TTC549 (cell line): ENCODE results near the gene P2RX2.

ENCODE experiments used
- FAIRE-seq: peaks from 2 replicates; lab custom pipeline; 2012; peaks lifted over from hg19 to GRCh38; lab: Jason Lieb, UNC

Gene P2RX2

GRCh38 chr12:132603240-132604150, 15.1 kb upstream of the P2RX2 start:
- no peak for FAIRE-seq

DNA sequence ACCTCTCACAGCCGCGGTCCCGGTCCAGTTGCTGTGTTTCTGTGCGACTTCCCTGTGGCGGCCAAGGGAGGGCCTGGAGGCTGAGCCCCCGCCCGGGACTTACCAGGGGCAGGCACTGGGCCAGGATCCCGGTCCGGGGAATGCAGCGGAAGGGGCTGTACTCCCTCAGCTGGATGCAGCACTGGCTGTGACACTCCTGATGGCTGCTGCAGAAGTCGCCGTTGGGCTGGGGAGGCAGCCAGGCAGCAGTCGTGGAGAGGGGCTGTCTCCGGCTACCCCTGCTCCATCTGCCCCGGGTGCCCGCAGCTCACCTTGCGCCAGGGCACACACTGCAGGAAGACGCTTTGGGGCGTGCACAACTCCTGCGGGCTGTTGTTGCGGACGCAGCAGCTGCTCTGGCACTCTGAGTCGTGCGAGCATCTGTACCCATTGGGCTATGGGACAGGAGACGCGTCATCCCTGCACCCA, 14.4 kb upstream of the P2RX2 start:
- FAIRE-seq, result no peak

GRCh38 chr12:132604668-132605441, 13.7 kb upstream of the P2RX2 start:
- FAIRE-seq, result no peak

- no peak for FAIRE-seq
Observed at GRCh38 chr12:132605892-132606291, 12.7 kb upstream of the P2RX2 start.

- FAIRE-seq, result no peak
Observed at GRCh38 chr12:132606466-132606865, 12.1 kb upstream of the P2RX2 start.

GRCh38 chr12:132606927-132607326, 11.6 kb upstream of the P2RX2 start:
- no peak for FAIRE-seq

DNA sequence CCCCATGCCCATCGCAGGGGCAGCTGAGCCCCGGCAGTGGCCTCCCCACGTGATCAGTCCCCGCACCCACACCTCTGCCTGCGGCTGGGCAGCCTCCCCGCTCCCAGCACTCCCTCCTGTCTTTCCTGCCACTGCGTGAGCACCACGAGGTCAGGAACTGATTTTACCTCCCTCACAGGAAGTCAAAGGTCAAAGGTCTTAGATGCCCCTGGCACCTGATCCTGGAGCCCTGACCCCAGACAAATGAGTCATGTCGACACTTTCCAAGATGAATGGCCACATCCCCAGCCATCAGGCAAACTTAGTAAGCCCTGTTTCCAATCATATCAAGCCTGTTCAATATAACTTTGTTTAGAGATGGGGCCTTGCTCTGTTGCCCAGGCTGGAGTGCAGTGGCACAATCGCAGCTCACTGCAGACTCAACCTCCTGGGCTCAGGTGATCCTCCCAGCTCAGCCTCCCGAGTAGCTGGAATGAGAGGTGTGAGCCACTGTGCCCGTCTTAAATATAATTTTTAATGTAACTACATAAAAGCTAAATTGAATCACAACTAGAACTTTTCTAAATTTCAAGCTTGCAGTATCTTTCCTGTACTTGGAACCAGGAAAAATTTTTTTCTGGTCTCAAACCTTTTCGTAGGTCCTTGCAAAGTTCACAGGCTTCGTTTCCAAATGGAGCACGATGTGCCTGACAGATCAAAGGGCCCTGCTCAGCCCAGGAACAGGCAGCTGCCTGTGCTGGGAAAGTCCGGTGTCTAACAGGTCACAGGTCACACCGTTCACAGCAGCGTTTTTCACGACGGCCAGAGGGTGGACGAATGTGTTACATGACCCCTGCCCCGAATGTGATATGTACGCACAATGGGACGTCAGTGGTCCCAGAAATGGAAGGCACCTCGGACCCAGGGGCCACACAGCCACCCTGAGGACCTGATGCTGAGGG, 10.1 kb upstream of the P2RX2 start:
- no peak for FAIRE-seq

- FAIRE-seq, result no peak
Observed at GRCh38 chr12:132610051-132610759, 8.4 kb upstream of the P2RX2 start, which contains the start of gene LRCOL1. Gene LRCOL1 (minus strand): TSS chr12:132610582. CDS start chr12:132606251, 4,331 bp downstream.

DNA sequence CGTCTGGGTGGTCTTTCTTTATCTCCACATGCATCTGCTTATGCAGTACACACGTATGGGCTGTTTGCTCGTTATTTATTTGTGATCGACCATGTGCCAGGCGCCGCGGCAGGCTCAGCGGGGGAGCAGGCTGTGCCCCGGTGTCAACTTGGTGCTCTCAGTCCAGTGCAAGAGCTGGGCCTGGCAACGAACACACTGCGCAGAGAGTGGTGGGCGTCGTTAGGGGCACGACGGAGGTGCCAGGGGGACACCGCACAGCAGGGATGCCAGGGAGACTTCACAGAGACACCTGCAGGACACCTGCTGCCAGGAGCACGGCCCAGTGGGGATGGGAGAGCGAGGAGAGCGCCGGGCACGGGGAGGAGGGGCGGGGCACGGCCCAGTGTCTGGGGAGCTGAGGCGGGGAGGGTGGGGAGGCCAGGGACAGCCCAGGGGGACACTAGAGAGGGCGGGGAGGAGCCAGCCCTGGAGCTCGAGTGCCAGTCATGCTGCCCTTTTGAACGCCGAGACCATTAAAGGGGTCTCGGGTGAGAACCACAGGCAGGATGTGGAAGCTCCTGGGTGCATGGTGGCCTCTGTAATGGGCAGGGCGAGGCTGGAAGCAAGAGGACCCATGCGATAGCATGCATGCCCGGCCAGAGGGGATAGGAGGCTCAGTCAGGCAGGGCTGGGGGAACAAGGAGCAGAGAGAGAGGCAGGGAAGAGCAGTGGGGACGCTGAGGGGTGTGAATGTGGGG, 7.5 kb upstream of the P2RX2 start:
- no peak for FAIRE-seq

GRCh38 chr12:132611620-132612019, 7.0 kb upstream of the P2RX2 start:
- no peak for FAIRE-seq

- no peak for FAIRE-seq
Observed at GRCh38 chr12:132614029-132614428, 4.5 kb upstream of the P2RX2 start.

DNA sequence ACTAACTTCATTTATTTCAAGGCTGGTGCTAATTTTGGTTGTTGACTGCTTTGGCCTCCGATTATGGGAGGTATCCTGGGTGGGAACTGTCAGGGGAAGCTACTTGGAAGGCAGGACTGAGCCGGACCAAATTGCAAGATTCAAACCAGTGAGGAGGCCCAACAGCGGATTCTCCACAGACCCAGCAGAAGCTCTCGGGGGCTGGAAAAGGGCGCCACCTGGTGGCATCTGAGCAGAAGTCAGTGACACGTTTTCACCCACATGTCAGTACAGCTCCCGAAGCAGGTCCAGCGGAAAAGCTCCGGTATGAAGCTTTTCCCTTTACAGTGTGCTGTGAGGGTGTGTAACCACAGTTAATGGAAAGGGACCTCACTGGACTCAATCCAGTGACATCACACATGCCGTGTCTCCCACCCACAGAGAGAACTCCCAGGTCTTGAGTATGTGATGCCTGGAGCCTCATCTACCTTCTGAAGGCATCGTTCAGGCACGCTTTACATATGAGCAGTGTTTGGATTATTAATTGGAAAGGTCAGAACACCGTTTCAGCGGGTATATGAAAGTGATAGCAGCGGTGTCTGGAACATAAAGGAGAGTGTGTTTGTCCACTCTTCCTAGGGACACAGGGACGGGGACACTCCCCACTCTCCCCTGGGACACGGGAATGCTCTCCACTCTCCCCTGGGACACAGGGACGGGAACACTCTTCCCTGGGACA, 3.6 kb upstream of the P2RX2 start:
- FAIRE-seq, result peak; percentile 36

GRCh38 chr12:132615579-132616038, 3.0 kb upstream of the P2RX2 start:
- FAIRE-seq, result no peak

GRCh38 chr12:132617135-132617701, 1.4 kb upstream of the P2RX2 start:
- no peak for FAIRE-seq

- no peak for FAIRE-seq
Observed at GRCh38 chr12:132617822-132618682, 524 bp upstream of the P2RX2 start.

DNA sequence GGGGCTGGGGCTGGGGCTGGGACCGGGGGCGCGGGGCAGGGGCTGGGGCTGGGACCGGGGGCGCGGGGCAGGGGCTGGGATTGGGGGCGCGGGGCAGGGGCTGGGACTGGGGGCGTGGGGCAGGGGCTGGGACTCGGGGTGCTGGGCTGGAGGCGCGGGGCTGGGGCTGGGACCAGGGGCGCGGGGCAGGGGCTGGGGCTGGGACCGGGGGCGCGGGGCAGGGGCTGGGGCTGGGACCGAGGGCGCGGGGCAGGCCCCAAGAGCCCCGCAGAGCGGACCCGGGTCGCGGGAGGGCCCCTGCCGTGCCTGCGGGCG, 452 bp downstream of the P2RX2 start:
- FAIRE-seq, result no peak

DNA sequence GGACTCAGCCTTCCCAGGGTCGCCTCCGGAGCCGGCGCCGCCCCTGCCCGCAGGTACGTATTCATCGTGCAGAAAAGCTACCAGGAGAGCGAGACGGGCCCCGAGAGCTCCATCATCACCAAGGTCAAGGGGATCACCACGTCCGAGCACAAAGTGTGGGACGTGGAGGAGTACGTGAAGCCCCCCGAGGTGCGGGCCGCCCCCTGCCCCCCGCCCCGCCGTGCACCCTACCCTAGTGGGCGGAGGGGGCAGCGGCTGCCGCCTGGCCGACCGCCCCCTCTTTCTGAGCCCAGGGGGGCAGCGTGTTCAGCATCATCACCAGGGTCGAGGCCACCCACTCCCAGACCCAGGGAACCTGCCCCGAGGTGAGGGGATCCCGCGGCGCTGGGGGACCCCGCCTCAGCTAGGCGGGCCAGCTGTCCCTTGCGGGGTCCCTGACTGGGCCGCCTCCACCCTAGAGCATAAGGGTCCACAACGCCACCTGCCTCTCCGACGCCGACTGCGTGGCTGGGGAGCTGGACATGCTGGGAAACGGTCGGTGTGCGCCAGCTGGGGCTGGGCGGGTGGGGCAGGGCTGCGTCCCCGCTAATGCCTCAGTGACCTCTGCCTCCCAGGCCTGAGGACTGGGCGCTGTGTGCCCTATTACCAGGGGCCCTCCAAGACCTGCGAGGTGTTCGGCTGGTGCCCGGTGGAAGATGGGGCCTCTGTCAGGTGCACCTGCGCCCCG, 973 bp downstream of the P2RX2 start:
- no peak for FAIRE-seq
